ES-I3 (cell line): ENCODE results near the gene CDRT15L2.
"Not testable (repeated sequence)": the region's sequence is repeated elsewhere in the genome, so short reads cannot be mapped to it uniquely, and the experiment has no call there.

Source experiments
- H3K36me3 ChIP-seq: 2 replicates; pipeline ENCODE4 v1.6.1; 2013; ENCODE audit warnings: mild to moderate bottlenecking, low read length, control low read depth, moderate library complexity; ENCODE audit not compliant: insufficient read depth
- H3K4me1 ChIP-seq: 2 replicates; pipeline ENCODE4 v1.6.1; 2013; ENCODE audit warnings: mild to moderate bottlenecking, control low read depth, low read length; ENCODE audit not compliant: insufficient read depth
- H3K9ac ChIP-seq: 2 replicates; pipeline ENCODE4 v1.6.1; 2013; ENCODE audit warnings: low read depth, mild to moderate bottlenecking, low read length, moderate library complexity
- H3K9me3 ChIP-seq: 2 replicates; pipeline ENCODE4 v1.6.1; 2013; ENCODE audit warnings: mild to moderate bottlenecking, low read length, moderate library complexity; ENCODE audit not compliant: control insufficient read depth, insufficient read depth

CDRT15L2 gene

GRCh38 chr17:20611309-20611708, 31.8 kb downstream of the CDRT15L2 start:
- H3K9me3 ChIP-seq = no peaks in the 10 kb centered on the region
- no peaks in the 10 kb centered on the region for H3K4me1 ChIP-seq
- no peak overlapping the region for H3K9ac ChIP-seq
- no peaks in the 10 kb centered on the region for H3K36me3 ChIP-seq

GRCh38 chr17:20612635-20613034, 33.1 kb downstream of the CDRT15L2 start:
- H3K9ac ChIP-seq = no peak overlapping the region
- no peaks in the 10 kb centered on the region for H3K36me3 ChIP-seq
- H3K4me1 ChIP-seq = no peaks in the 10 kb centered on the region
- H3K9me3 ChIP-seq = no peaks in the 10 kb centered on the region

GRCh38 chr17:20613248-20613647, 33.7 kb downstream of the CDRT15L2 start:
- Histone ChIP-seq H3K36me3 (no peaks in the 10 kb centered on the region), H3K9ac (no peak overlapping the region), H3K4me1 (no peaks in the 10 kb centered on the region), H3K9me3 (no peaks in the 10 kb centered on the region)

- H3K9ac ChIP-seq = no peak overlapping the region
- no peaks in the 10 kb centered on the region for H3K4me1 ChIP-seq
- no peaks in the 10 kb centered on the region for H3K36me3 ChIP-seq
- H3K9me3 ChIP-seq = no peaks in the 10 kb centered on the region
Observed at GRCh38 chr17:20613905-20614304, 34.4 kb downstream of the CDRT15L2 start.

- not testable (repeated sequence) for H3K9me3 ChIP-seq, H3K4me1 ChIP-seq, H3K36me3 ChIP-seq
Observed at GRCh38 chr17:20615461-20615860, 35.9 kb downstream of the CDRT15L2 start.

More at GRCh38 chr17:20615461-20615860, 35.9 kb downstream of the CDRT15L2 start:
- not testable (repeated sequence) for H3K9ac ChIP-seq
